ENCODE data around the gene ZNF780B.
A peak's percentile ranks its signal among the peaks of the same experiment; 100 is the strongest.

The ZNF780B gene

DNA sequence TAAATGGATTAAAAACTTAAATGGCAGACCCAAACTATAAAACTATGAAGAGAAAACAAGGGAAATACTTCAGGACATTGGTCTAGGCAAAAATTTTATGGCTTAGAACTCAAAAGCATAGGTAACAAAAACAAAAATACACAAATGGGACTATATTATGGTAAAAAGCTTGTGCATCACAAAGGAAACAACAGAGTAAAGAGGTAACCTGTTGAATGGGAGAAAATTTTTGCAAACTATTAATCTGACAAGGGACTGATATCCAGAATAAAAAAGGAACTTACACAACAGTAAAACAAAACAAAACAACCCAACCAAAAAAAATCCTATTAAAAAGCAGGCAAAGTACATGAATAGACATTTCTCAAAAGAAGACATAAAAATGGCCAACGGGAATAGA, 68.4 kb downstream of the ZNF780B start:
- Histone ChIP-seq H3K9me3 (ENCODE audit: control insufficient read depth, low read length) (peaks cover 34% of the 10 kb centered on the region), H3K18ac (ENCODE audit: low read depth in 1 of 2, low read length in 2 of 2) (no peak overlapping the region), H3K4me2 (ENCODE audit: low read length, poor library complexity, severe bottlenecking) (no peak overlapping the region), H3K23ac (ENCODE audit: low read length in 2 of 2) (no peak overlapping the region), H3K4ac (ENCODE audit: low read depth in 1 of 2, low read length in 2 of 2) (no peak overlapping the region), H3K9ac (ENCODE audit: low read length) (no peak overlapping the region), H3K14ac (ENCODE audit: low read length in 2 of 2) (no peak overlapping the region), H3K79me1 (replicated peaks; ENCODE audit: low read length, poor library complexity, severe bottlenecking) (peaks cover 12% of the 10 kb centered on the region), H4K8ac (ENCODE audit: low read length) (no peak overlapping the region), H4K91ac (ENCODE audit: low read length) (no peak overlapping the region), H3K4me1 (ENCODE audit: control insufficient read depth, insufficient read depth, low read depth, low read length) (no peaks in the 10 kb centered on the region), H2AK5ac (ENCODE audit: low read length, severe bottlenecking) (no peak overlapping the region), H2BK12ac (ENCODE audit: low read length in 2 of 2) (no peak overlapping the region), H3K4me3 (ENCODE audit: insufficient read depth in 1 of 2, low read depth in 1 of 2, low read length in 2 of 2) (no peak overlapping the region), H3K27me3 (ENCODE audit: control insufficient read depth in 1 of 2, insufficient read depth in 1 of 2, low read length in 2 of 2) (no peaks in the 10 kb centered on the region), H3K27ac (ENCODE audit: low read length, poor library complexity, severe bottlenecking) (no peak overlapping the region), H2BK120ac (ENCODE audit: low read depth, low read length) (no peak overlapping the region), H2AFZ (ENCODE audit: low read depth, low read length) (no peak overlapping the region), H3K36me3 (ENCODE audit: control insufficient read depth in 1 of 2, insufficient read depth in 2 of 2, low read depth in 1 of 2, low read length in 2 of 2) (peaks cover 2 to 14% of the 10 kb centered on the region in 2 experiments), H2BK5ac (ENCODE audit: low read depth, low read length, poor library complexity, severe bottlenecking) (no peak overlapping the region), H2BK15ac (ENCODE audit: low read depth, poor library complexity, severe bottlenecking) (no peak overlapping the region)
- no CpG with 5 or more reads among the region's 1 CpG for WGBS
- DNase-seq = no peak

DNA sequence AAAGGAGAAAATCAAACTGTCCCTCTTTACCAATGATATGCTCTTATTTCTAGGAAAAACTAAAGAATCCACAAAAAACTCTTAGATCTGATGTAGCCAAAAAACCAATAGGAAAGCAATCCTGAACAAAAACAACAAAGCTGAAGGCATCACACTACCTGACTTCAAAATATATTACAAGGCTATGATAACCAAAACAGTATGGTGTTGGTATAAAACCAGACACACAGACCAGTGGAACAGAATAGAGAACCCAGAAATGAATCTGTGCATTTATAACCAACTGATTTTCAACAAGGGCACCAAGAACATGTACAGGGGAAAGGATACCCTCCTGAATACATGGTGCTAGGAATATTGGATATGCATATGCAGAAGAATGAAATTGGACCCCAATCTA, 68.9 kb downstream of the ZNF780B start:
- no peak overlapping the region for H4K91ac ChIP-seq (ENCODE audit: low read length)
- no peak overlapping the region for H2AFZ ChIP-seq (ENCODE audit: low read depth, low read length)
- no peak overlapping the region for H3K23ac ChIP-seq (ENCODE audit: low read length in 2 of 2)
- peaks cover 2 to 18% of the 10 kb centered on the region in 2 experiments for H3K36me3 ChIP-seq (ENCODE audit: control insufficient read depth in 1 of 2, insufficient read depth in 2 of 2, low read depth in 1 of 2, low read length in 2 of 2)
- H3K4ac ChIP-seq (ENCODE audit: low read depth in 1 of 2, low read length in 2 of 2) = no peak overlapping the region
- peaks cover 34% of the 10 kb centered on the region for H3K9me3 ChIP-seq (ENCODE audit: control insufficient read depth, low read length)
- H2AK5ac ChIP-seq (ENCODE audit: low read length, severe bottlenecking) = no peak overlapping the region
- H2BK15ac ChIP-seq (ENCODE audit: low read depth, poor library complexity, severe bottlenecking) = no peak overlapping the region
- H3K18ac ChIP-seq (ENCODE audit: low read depth in 1 of 2, low read length in 2 of 2) = no peak overlapping the region
- H3K4me1 ChIP-seq (ENCODE audit: control insufficient read depth, insufficient read depth, low read depth, low read length) = no peaks in the 10 kb centered on the region
- H3K14ac ChIP-seq (ENCODE audit: low read length in 2 of 2) = no peak overlapping the region
- no peak overlapping the region for H3K9ac ChIP-seq (ENCODE audit: low read length)
- DNase-seq = no peak
- H3K27ac ChIP-seq (ENCODE audit: low read length, poor library complexity, severe bottlenecking) = no peak overlapping the region
- no peak overlapping the region for H3K4me3 ChIP-seq (ENCODE audit: insufficient read depth in 1 of 2, low read depth in 1 of 2, low read length in 2 of 2)
- no peak overlapping the region for H3K4me2 ChIP-seq (ENCODE audit: low read length, poor library complexity, severe bottlenecking)
- no peak overlapping the region for H4K8ac ChIP-seq (ENCODE audit: low read length)
- no peak overlapping the region for H2BK5ac ChIP-seq (ENCODE audit: low read depth, low read length, poor library complexity, severe bottlenecking)
- H3K27me3 ChIP-seq (ENCODE audit: control insufficient read depth in 1 of 2, insufficient read depth in 1 of 2, low read length in 2 of 2) = no peaks in the 10 kb centered on the region
- no peak overlapping the region for H2BK120ac ChIP-seq (ENCODE audit: low read depth, low read length)
- peaks cover 12% of the 10 kb centered on the region for H3K79me1 ChIP-seq (replicated peaks; ENCODE audit: low read length, poor library complexity, severe bottlenecking)
- no peak overlapping the region for H2BK12ac ChIP-seq (ENCODE audit: low read length in 2 of 2)

DNA sequence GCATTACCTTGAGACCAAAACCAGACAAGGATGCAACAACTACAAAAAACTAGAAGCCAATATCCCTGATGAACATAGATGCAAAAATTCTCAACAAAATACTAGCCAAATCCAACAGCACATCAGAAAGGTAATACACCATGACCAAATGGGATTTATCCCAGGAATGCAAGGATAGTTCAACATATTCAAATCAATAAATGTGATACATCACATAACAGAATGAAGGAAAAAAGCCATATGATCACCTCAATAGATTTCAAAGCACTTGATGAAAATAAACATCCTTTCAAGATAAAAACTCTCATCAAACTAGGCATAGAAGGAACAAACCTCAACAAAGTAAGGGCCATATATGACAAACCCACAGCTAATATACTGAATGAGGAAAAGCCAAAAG, 69.4 kb downstream of the ZNF780B start:
- no peak overlapping the region for H2BK15ac ChIP-seq (ENCODE audit: low read depth, poor library complexity, severe bottlenecking)
- no peak overlapping the region for H3K27ac ChIP-seq (ENCODE audit: low read length, poor library complexity, severe bottlenecking)
- no peak overlapping the region for H2BK120ac ChIP-seq (ENCODE audit: low read depth, low read length)
- no peak for DNase-seq
- H3K23ac ChIP-seq (ENCODE audit: low read length in 2 of 2) = no peak overlapping the region
- no peak overlapping the region for H2AK5ac ChIP-seq (ENCODE audit: low read length, severe bottlenecking)
- peaks cover 6 to 22% of the 10 kb centered on the region in 2 experiments for H3K36me3 ChIP-seq (ENCODE audit: control insufficient read depth in 1 of 2, insufficient read depth in 2 of 2, low read depth in 1 of 2, low read length in 2 of 2)
- H4K8ac ChIP-seq (ENCODE audit: low read length) = no peak overlapping the region
- H3K27me3 ChIP-seq (ENCODE audit: control insufficient read depth in 1 of 2, insufficient read depth in 1 of 2, low read length in 2 of 2) = no peaks in the 10 kb centered on the region
- no peak overlapping the region for H3K18ac ChIP-seq (ENCODE audit: low read depth in 1 of 2, low read length in 2 of 2)
- H2BK5ac ChIP-seq (ENCODE audit: low read depth, low read length, poor library complexity, severe bottlenecking) = no peak overlapping the region
- H3K9ac ChIP-seq (ENCODE audit: low read length) = no peak overlapping the region
- no peak overlapping the region for H3K4me2 ChIP-seq (ENCODE audit: low read length, poor library complexity, severe bottlenecking)
- no peaks in the 10 kb centered on the region for H3K4me1 ChIP-seq (ENCODE audit: control insufficient read depth, insufficient read depth, low read depth, low read length)
- H3K9me3 ChIP-seq (ENCODE audit: control insufficient read depth, low read length) = peaks cover 34% of the 10 kb centered on the region
- peak overlapping the region in 1 of 2 experiments; percentile 4 for H3K4me3 ChIP-seq (ENCODE audit: insufficient read depth in 1 of 2, low read depth in 1 of 2, low read length in 2 of 2)
- H3K14ac ChIP-seq (ENCODE audit: low read length in 2 of 2) = no peak overlapping the region
- no peak overlapping the region for H2BK12ac ChIP-seq (ENCODE audit: low read length in 2 of 2)
- H3K79me1 ChIP-seq (replicated peaks; ENCODE audit: low read length, poor library complexity, severe bottlenecking) = peaks cover 12% of the 10 kb centered on the region
- no peak overlapping the region for H2AFZ ChIP-seq (ENCODE audit: low read depth, low read length)
- no peak overlapping the region for H3K4ac ChIP-seq (ENCODE audit: low read depth in 1 of 2, low read length in 2 of 2)
- no peak overlapping the region for H4K91ac ChIP-seq (ENCODE audit: low read length)

DNA sequence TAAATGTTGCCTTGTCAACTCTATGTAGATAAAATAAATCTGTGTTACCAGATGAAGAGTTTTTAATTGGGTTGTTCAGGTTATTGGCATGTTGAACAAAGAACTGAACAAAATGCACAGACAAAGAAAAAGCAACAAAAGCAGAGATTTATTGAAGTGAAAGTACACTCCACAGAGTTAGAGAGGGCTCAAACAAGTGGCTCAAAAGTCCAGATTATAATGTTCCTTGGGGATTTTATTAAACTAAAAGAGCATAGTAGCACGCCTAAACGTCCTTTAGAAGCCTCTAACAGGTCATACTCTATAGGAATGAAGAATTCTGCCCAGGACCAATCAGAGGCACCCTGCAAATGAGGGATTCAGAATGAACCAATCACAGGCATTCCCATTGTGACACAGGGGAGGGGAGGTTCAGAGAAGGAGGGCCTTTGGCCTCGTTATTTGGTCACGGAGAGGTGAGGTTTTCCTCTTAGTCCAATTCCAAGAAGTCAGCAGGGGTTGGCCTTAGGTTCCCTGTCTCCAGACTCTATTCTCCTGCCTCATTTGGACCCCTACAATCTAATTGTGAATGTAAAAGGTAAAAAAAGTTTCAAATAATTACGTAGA, 72.2 kb downstream of the ZNF780B start:
- Histone ChIP-seq H3K14ac (ENCODE audit: low read length in 2 of 2) (no peak overlapping the region), H2BK12ac (ENCODE audit: low read length in 2 of 2) (no peak overlapping the region), H2AFZ (ENCODE audit: low read depth, low read length) (no peak overlapping the region), H2BK5ac (ENCODE audit: low read depth, low read length, poor library complexity, severe bottlenecking) (no peak overlapping the region), H3K4me3 (ENCODE audit: insufficient read depth in 1 of 2, low read depth in 1 of 2, low read length in 2 of 2) (no peak overlapping the region), H3K4me1 (ENCODE audit: control insufficient read depth, insufficient read depth, low read depth, low read length) (no peaks in the 10 kb centered on the region), H3K27me3 (ENCODE audit: control insufficient read depth in 1 of 2, insufficient read depth in 1 of 2, low read length in 2 of 2) (no peaks in the 10 kb centered on the region), H4K91ac (ENCODE audit: low read length) (no peak overlapping the region), H2AK5ac (ENCODE audit: low read length, severe bottlenecking) (no peak overlapping the region), H2BK15ac (ENCODE audit: low read depth, poor library complexity, severe bottlenecking) (no peak overlapping the region), H3K23ac (ENCODE audit: low read length in 2 of 2) (no peak overlapping the region), H2BK120ac (ENCODE audit: low read depth, low read length) (no peak overlapping the region), H3K4me2 (ENCODE audit: low read length, poor library complexity, severe bottlenecking) (no peak overlapping the region), H3K18ac (ENCODE audit: low read depth in 1 of 2, low read length in 2 of 2) (no peak overlapping the region), H3K79me1 (replicated peaks; ENCODE audit: low read length, poor library complexity, severe bottlenecking) (peaks cover 21% of the 10 kb centered on the region), H3K9ac (ENCODE audit: low read length) (no peak overlapping the region), H3K27ac (ENCODE audit: low read length, poor library complexity, severe bottlenecking) (no peak overlapping the region), H4K8ac (ENCODE audit: low read length) (no peak overlapping the region), H3K4ac (ENCODE audit: low read depth in 1 of 2, low read length in 2 of 2) (no peak overlapping the region), H3K9me3 (ENCODE audit: control insufficient read depth, low read length) (peaks cover 34% of the 10 kb centered on the region), H3K36me3 (ENCODE audit: control insufficient read depth in 1 of 2, insufficient read depth in 2 of 2, low read depth in 1 of 2, low read length in 2 of 2) (peaks cover 33 to 51% of the 10 kb centered on the region in 2 experiments)
- WGBS = 100% methylated on average over 4 of the region's 5 CpGs
- DNase-seq = no peak
